ENCODE results near the gene OR13C5.
"Not testable (repeated sequence)": the region's sequence is repeated elsewhere in the genome, so short reads cannot be mapped to it uniquely, and the experiment has no call there.

The OR13C5 gene, protein sequence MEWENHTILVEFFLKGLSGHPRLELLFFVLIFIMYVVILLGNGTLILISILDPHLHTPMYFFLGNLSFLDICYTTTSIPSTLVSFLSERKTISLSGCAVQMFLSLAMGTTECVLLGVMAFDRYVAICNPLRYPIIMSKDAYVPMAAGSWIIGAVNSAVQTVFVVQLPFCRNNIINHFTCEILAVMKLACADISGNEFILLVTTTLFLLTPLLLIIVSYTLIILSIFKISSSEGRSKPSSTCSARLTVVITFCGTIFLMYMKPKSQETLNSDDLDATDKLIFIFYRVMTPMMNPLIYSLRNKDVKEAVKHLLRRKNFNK

DNA sequence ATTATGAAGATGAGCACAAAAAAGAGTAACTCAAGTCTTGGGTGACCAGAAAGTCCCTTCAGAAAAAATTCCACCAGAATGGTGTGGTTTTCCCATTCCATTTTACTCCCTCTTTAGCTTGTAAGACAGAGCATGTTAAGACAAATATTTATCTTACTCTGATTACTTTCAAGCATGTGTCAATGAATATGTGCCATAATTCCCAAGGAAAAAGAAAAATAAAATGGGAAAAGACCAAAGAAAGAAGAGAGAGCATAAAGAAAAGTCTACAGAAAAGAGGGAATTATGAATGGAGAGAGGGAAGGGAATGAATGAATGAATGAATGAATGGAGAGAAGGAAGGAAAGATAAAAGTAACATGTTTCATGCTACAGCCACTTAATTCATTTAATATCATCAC is at the start of gene OR13C5:
TSS of gene OR13C5 (minus strand) at position 101 of the 400 bp plus-strand sequence. CDS start at position 101, 0 bp downstream.
- not testable (repeated sequence) for DNase-seq (ENCODE audit: low read depth in 3 of 3)

DNA sequence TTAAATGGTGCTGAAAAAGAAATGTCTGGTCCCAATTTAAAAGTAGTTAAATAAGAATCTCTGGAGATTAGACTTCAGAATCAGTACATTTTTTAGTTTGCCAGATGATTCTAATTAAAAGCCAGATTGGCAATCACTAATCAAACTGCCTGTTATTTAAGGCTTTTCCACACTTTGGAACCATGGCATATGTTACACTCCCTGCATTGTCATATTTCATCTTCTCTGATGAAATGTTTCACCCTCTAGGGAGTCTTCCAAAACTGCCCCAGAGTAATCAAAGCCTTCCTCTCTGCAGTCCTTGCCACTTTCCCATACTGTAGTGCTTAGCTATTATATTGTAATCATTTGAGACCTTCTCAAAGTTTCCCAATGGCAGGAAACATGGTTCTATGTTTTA is 36.2 kb upstream of the OR13C5 start:
- DNase-seq (ENCODE audit: low read depth in 3 of 3), result no peak

DNA sequence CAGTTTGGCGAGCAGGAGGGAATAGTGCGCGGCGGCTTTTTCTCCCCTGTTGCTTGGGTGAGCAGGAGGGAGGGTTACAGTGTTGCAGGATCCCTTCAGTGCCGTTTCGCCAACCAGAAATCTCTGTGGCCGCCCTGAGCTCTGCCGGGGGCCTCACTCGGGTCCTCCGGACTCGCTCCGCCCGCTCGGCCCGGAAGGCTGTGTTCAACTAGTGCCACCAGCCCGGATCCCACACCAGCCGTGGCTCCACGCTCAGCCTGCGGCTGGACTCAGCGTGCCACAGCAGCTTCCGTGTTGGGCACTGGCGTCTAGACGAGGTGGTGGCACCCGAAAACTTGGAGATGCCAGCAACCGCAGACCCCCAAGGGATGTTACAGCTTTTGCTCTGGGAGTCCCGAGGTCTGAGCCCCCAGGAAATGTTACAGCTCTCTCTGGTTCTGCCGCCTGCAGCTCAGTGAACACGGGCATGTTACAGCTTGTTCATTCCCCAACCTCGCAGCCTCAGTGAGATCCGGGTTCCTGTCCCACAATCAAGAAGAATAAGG is 34.8 kb upstream of the OR13C5 start:
- no peak for DNase-seq (ENCODE audit: low read depth in 3 of 3)

DNA sequence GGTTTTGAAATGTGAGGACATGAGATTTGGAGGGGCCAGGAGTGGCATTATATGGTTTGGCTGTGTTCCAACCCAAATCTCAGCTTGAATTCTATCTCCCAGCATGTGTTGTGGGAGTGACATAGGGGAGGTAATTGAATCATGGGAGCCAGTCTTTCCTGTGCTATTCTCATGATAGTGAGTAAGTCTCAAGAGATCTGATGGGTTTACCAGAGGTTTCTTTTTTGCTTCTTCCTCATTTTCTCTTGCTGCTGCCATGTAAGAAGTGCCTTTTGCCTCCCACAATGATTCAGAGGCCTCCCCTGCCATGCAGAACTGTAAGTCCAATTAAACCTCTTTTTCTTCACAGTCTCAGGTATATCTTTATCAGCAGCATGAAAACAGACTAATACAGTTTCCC is 26.8 kb upstream of the OR13C5 start:
- not testable (repeated sequence) for DNase-seq (ENCODE audit: low read depth in 3 of 3)

DNA sequence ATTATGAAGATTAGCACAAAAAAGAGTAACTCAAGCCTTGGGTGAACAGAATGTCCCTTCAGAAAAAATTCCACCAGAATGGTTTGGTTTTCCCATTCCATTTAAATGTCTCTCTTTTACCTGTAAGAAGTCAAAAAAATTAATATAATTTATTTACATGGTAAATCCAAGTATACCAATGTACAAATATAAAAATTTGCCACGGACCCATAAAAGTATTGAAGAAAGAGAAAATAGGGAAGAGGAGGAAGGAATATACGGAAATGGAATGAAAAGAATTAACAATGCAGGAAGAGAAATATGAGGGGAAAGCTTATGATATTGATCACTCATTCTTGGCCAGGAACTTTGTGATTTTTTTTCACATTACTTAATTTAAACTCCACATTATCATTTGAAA is 18.9 kb upstream of the OR13C5 start, which contains the start of gene OR13C9:
TSS of gene OR13C9 (minus strand) at position 101 of the 400 bp plus-strand sequence. CDS start at position 101, 0 bp downstream.
- no peak for DNase-seq (ENCODE audit: low read depth in 3 of 3)

DNA sequence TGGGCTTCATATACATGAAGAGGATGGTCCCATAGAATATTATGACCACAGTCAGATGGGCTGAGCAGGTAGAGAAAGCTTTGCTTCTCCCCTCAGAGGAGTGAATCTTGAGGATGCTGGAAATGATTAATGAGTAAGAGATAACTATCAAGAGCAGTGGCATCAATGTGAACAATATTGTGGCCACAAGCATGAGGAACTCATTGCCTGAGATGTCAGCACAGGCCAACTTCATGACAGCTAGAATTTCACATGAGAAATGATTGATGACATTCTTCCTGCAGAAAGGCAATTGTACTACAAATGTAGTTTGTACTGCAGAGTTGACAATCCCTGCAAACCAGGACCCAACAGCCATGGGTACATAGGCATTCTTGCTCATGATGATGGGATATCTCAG is 18.2 kb upstream of the OR13C5 start:
- no peak for DNase-seq (ENCODE audit: low read depth in 3 of 3)

DNA sequence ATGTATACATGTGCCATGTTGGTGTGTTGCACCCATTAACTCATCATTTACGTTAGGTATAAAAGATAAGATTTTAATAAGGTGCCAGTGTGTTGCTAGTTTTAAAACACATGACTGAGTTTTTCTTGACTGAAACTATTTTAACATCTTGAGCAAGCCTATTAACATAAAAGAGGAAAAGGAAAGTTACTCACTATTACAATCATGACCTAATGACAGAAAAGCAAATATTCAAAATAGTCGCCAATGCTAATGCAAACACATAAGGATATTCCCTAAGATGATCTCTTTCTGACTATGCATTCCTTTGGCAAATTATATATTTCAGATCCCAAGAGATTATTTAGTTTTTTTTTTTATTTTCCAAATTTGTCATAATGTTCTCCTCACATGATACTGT is 12.0 kb upstream of the OR13C5 start:
- no peak for DNase-seq (ENCODE audit: low read depth in 3 of 3)

DNA sequence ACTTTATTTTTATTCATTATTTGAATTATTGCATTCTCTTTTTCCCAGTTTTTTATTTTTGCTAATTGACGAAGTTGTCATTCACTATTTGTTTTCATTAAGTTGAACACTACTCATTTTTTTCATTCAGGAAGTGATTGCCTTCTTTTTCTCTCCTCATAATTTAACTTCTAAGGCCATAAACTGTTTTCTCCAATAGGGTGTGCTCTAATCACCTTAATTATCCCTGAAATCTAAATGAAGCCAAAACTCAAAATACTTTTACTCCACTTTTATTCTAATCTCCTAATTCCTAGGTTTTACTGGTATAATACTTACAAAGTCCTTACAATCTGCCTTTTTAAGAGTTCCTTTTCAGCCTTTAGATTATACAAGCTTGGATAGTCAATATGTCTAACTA is 9.1 kb upstream of the OR13C5 start:
- DNase-seq (ENCODE audit: low read depth in 3 of 3), result no peak

DNA sequence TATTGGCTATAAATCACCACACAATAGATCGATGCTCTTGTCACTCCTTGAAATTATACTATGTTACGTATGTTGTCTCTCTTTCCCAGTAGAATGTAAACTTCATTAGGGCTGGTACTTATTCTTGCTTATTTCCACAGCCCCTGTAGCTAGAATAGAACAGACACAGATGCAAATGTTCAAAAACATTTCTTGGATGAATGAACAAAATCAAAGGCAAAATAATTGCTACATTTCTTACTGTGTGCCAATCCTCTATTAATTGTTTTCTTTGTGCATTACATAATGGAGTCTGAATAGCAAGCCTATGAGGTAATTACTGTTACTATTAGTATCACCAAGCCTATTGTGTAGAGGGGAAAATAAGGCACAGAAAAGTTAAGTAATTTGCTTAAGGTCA is 6.9 kb upstream of the OR13C5 start:
- DNase-seq (ENCODE audit: low read depth in 3 of 3), result no peak

DNA sequence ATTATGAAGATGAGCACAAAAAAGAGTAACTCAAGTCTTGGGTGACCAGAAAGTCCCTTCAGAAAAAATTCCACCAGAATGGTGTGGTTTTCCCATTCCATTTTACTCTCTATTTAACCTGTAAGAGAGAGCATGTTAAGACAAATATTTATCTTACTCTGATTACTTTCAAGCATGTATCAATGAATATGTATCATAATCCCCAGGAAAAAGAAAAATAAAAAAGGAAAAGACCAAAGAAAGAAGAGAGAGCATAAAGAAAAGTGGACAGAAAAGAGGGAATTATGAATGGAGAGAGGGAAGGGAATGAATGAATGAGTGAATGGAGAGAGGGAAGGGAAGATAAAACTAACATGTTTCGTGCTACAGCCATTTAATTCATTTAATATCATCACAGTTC is 6.3 kb upstream of the OR13C5 start, which contains the start of gene OR13C2:
TSS of gene OR13C2 (minus strand) at position 101 of the 400 bp plus-strand sequence. CDS start at position 101, 0 bp downstream.
- not testable (repeated sequence) for DNase-seq (ENCODE audit: low read depth in 3 of 3)

DNA sequence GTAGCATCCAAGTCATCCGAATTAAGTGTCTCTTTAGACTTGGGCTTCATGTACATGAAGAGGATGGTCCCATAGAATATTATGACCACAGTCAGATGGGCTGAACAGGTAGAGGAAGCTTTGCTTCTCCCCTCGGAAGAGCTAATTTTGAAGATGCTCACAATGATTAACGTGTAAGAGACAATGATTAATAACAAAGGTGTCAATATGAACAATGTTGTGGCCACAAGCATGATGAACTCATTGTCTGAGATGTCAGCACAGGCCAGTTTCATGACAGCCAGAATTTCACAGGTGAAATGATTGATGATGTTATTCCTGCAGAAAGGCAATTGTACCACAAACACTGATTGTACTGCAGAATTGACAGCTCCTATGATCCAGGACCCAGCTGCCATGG is 5.6 kb upstream of the OR13C5 start:
- no peak for DNase-seq (ENCODE audit: low read depth in 3 of 3)

DNA sequence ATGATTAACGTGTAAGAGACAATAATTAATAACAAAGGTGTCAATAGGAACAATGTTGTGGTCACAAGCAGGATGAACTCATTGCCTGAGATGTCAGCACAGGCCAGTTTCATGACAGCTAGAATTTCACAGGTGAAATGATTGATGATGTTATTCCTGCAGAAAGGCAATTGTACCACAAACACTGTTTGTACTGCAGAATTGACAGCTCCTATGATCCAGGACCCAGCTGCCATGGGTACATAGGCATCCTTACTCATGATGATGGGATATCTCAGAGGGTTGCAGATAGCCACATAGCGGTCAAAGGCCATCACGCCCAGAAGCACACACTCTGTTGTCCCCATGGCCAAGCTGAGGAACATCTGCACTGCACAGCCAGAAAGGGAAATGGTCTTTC is 464 bp downstream of the OR13C5 start:
- not testable (repeated sequence) for DNase-seq (ENCODE audit: low read depth in 3 of 3)

DNA sequence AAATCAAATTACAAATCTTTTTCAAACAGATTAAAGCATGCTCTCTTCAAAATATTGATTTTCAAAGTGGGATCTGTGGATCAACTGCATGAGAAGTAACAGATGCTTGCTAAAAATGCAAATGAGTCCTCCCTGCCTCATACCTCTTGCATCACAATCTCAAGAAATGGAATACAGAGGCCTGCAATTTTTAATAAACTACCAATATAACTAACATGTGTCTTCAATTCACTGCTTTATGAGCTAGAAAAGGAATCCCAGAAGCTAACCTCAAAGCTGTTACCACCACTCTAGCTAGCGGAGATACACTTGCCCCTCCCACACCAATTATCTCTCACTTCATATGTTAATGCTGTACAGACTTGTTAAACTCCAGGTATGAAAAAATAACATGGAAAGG is 9.6 kb downstream of the OR13C5 start:
- DNase-seq (ENCODE audit: low read depth in 3 of 3), result no peak

DNA sequence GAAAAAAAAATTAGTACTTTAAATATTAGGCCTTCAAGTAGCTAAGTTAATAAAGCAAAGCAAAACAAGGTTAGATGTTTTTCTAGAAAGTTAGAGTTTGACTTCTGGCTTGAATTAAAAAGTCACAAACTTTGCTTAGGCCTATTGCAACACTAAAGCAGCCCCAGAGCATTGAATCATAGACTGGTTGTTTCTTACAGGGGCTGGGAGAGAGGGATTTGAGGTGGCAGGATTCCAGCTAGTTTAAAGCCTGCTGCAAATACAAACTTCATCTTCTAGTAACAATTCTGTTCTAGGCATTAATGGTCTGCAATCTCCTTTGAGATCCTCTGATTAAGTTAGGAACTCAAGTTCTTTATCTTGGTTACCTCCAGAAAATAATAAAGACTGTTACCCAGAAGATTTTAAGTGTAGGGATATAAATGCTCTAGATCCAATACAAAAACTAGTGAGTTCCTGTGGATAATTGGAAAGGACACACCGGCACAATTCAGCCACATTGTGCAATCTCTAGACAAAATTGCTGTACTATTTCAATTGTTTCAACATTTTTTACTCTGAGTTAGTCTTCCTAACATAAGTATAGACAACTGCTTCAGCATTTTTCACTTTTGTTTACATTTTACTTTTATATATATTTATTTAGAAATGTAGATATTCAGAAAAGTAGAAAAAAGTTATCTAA is 12.6 kb downstream of the OR13C5 start:
- DNase-seq (ENCODE audit: low read depth in 3 of 3), result no peak

DNA sequence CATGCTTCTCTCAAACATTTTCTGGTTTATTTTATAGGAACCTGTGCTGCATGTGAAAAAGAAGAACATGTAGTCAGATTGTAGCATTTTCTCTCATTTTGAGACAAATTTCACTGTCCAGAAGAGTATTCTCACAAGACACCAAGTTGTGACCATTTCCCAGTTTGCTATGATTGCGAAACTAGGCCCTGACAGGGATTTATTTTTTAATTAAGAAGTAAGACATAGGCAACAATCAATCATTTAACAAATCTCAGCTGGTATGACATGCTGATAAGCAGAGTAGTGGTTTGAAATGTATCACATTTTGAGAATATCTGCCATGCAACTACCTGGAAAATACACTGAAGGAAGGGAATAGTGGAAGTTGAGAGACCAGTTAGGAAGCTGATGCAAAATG is 18.7 kb downstream of the OR13C5 start:
- DNase-seq (ENCODE audit: low read depth in 3 of 3), result no peak

DNA sequence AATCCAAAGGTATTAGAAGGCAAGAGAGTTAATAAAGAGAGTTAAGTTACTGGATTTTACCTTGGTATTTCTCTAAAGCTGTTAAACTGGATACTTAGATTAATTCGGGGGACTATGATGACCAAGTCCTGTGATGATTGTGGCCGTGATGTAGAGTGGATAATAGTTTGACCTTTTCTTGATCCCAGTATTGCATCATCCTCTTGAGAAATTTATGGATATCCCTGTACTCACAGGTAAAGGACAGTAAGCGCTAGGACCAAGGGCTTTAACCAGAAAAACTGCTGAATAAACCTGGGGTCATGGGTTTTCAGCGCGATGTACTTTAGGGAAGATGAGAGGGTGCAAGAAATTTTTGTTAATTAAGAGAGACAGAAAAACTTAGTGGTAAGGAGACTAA is 21.9 kb downstream of the OR13C5 start:
- DNase-seq (ENCODE audit: low read depth in 3 of 3), result no peak

DNA sequence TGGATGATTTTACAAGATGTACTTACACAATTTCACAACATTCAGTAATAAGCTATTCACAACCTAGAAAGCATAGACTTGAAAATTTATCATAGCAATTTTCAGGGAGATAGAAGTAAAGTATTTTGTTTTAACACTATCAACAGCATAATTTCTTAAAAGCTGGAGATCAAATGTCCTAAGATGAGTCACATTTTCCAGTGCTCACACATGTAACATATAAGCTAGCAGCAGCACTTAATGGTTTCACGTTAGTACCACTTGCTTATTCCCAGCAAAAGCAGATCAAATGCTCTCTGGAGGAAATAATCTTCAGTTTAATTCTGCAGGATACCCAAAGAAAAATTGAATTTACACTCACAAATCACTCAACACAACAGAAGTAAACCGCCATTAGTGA is 23.8 kb downstream of the OR13C5 start:
- no peak for DNase-seq (ENCODE audit: low read depth in 3 of 3)

DNA sequence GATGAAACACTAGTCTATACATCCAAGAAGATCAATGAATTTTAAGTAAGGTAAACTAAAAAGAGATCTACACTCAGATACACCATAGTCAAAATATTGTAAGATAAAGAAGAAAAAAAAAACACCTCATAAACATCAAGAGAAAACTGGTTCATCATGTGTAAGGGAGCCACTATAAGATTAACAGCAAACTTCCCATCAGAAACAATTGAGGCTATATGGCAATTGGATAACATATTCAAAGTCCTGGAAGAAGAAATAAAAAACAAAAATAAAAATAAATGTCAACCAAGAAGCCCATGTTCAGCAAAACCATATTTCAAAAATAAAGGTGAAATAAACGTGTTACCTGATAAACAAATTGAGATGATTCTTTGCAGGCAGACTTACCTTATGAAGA is 26.6 kb downstream of the OR13C5 start:
- no peak for DNase-seq (ENCODE audit: low read depth in 3 of 3)

DNA sequence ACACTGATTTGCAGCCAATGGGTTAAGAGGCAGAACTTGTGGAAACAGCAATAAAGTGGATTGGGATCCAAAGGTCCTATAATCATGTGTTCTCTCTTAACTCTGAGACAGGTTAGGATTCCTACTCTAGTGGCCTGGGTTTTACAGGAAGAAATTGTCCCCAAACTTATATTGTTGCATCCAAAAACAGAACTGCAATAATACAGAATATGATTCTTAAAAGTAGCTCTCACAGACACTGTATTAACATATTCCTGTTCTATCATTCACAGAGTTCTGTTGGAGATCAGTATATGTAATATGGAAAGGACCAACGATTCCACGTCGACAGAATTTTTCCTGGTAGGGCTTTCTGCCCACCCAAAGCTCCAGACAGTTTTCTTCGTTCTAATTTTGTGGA is 30.3 kb downstream of the OR13C5 start, which contains the start of gene OR13C8:
TSS of gene OR13C8 (plus strand) at position 301 of the 400 bp plus-strand sequence. CDS start at position 301, 0 bp downstream.
- DNase-seq (ENCODE audit: low read depth in 3 of 3), result no peak

DNA sequence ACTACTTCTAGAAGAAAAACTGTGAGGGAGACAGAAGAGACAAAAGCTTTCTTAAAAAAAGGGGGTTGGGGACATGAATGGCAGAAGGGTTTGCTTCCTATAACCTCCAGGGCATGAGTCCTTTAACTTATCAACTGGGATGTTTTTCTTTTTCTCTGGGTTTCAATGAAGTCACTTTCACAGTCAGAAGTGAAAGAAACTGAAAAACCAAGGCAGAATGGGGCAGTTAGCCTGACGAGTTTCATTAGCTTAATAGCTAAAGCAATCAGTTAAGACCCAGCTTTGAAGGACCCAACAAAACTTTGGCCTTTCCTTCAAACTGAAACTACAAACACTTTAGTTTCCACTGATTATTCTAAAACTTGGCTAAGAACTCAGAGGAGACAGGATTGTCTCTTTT is 34.9 kb downstream of the OR13C5 start:
- DNase-seq (ENCODE audit: low read depth in 3 of 3), result no peak

DNA sequence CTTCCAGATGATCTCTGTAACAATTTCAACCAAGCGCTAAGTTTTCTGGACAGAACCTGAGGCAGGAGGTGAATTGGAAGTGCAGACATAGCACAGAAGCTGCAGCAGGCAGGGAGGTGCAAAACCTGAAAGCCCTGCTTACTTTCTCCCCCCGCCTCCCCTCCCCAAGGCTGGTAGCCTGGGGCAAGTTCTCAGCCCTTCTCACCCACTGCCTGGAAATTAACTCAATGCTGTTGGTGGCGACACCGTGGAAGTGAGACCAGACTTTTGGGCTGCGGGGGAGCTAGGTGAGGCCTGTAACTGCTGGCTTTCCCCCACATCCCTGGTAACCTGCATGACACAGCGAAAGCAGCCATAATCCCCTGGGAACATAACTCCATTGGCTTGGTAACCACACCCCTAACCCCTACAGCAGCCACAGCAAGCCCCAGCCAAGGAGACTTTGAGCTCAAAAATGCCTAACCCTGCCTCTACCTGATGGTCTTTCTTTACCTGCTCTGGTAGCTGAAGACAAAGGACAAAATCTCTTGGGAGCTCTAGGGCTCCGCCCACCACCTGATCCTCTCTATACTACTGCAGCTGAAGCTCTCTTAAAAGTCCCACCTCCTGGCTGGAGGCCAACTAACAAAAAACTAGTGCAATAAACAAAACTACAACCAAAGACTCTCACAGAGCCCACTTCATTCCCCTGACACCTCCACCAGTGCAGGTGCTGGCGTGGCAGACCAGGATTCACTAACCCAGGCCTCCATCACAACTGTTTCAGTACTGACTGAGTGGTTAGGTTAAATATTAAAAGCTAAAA is 42.2 kb downstream of the OR13C5 start:
- DNase-seq (ENCODE audit: low read depth in 3 of 3), result no peak

DNA sequence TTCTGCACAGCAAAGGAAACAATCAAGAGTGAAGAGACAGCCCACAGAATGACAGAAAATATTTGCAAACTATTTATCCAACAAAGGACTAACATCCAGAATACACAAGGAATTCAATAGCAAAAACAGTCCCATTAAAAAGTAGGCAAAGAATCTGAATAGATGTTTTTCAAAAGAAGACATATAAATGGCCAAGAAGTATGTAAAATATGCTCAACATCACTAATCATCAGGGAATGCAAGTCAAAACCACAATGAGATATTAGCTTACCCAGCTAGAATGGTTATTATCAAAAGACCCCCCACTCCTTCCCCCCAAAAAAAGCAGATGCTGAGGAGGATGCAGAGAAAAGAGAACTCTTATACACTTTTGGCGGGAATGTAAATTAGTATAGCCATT is 43.7 kb downstream of the OR13C5 start:
- DNase-seq (ENCODE audit: low read depth in 3 of 3), result no peak

Data from stimulated activated CD4-positive, alpha-beta T cell treated with anti-CD3 and anti-CD28 coated beads, TNF-alpha, amount 100 ng/mL, for 24 hours (primary cell).